Activated T-cell treated with anti-CD3 and anti-CD28 coated beads, Interleukin-2, amount 50 U/mL, for 72 hours (primary cell): ENCODE measurements around the gene CTRB2. TPM values are rescaled to one million over a fixed set of nuclear protein-coding genes. Genes with fewer than 3 reads are reported as not detected.

Source experiments
- ATAC-seq, 2 donors: fragments of 150-1000 bp; cut with Tn5 transposase; replicated peaks in 1 of 2; 2 replicates each; pipeline ENCODE4 v1.10.0; 2021; ENCODE audit warnings: moderate library complexity in 2 of 2, mild to moderate bottlenecking in 1 of 2
- DNase-seq, 2 donors: peaks; one replicate each; pipeline ENCODE4 v3.0.0; 2021 to 2022; ENCODE audit warnings: mixed read lengths in 1 of 2
- H3K27ac Mint-ChIP-seq: one replicate; pipeline ENCODE4 v1.8.0; 2022; ENCODE audit warnings: mild to moderate bottlenecking, moderate library complexity, mixed read lengths
- H3K27me3 Mint-ChIP-seq: one replicate; pipeline ENCODE4 v1.8.0; 2022; ENCODE audit warnings: low read depth, mixed read lengths
- H3K36me3 Mint-ChIP-seq, 2 donors: one replicate each; pipeline ENCODE4 v1.8.0; 2022; ENCODE audit warnings: mixed read lengths in 2 of 2, mild to moderate bottlenecking in 1 of 2; ENCODE audit not compliant: insufficient read depth in 2 of 2
- H3K4me1 Mint-ChIP-seq: one replicate; pipeline ENCODE4 v1.8.0; 2022; ENCODE audit warnings: low read depth, mixed read lengths
- H3K4me3 Mint-ChIP-seq, 2 donors: one replicate each; pipeline ENCODE4 v1.8.0; 2022; ENCODE audit warnings: mild to moderate bottlenecking in 2 of 2, mixed read lengths in 2 of 2, moderate library complexity in 2 of 2
- H3K9me3 Mint-ChIP-seq, 2 donors: one replicate each; pipeline ENCODE4 v1.8.0; 2022; ENCODE audit warnings: mixed read lengths in 2 of 2
- total RNA-seq, 2 donors: library from RNA; stranded (reverse); gene quantifications; one replicate each; pipeline ENCODE4 v1.2.3, GENCODE V29; 2022

Gene CTRB2
- total RNA-seq, result not detected

DNA sequence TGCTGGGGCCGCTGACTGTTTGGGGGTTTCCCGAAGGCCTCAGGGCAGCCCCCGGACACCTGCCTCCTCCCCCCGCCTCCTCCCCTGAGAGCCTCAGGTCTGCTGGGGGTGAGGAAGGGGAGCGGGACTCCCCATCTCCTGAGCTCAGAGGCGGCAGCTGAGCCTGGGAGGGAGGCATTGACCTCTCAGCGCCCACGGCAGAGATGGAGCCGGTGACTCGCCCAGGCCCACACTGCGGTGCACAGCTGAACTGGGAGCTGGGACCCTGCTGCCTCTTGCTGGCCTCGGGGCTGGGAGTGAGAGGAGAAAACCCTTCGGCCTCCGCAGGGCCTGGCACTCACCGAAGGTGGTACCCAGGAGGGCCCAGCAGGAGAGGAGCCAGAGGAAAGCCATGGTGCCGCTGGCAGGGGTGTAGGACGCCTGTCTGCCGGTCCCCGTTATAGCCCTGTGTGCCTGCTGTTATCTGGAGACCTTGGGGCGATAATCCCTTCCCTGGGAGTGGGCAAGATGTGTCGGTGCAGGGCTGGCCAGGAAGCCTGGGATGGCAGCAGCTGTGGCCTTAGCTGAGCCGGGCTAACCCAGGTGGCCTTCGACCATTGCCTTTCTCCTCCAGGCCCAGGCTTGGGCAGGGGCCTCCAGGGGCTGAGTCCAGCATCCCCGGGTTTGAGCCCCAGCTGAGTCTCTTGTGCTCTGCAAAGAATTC, at the start of gene CTRB2:
Gene CTRB2 (minus strand): TSS at position 413 of the 703 bp plus-strand sequence. CDS start 20 bp downstream, at position 393.
- H3K36me3 Mint-ChIP-seq, result no peaks in the 10 kb centered on the region
- H3K4me3 Mint-ChIP-seq, result no peak within 1 kb of the TSS
- no peaks in the 10 kb centered on the region for H3K9me3 Mint-ChIP-seq
- H3K4me1 Mint-ChIP-seq, result no peaks in the 10 kb centered on the region
- ATAC-seq (no peak), DNase-seq (no peak)
- H3K27ac Mint-ChIP-seq, result no peak within 1 kb of the TSS
- no peaks in the 10 kb centered on the region for H3K27me3 Mint-ChIP-seq

GRCh38 chr16:75256059-75256571, 49.2 kb upstream of the CTRB2 start:
- Mint-ChIP-seq H3K36me3 (no peaks in the 10 kb centered on the region), H3K27me3 (peaks cover 42% of the 10 kb centered on the region), H3K4me3 (no peak overlapping the region), H3K27ac (no peak overlapping the region), H3K9me3 (no peaks in the 10 kb centered on the region), H3K4me1 (no peaks in the 10 kb centered on the region)
- DNase-seq, result no peak
- no peak for ATAC-seq

DNA sequence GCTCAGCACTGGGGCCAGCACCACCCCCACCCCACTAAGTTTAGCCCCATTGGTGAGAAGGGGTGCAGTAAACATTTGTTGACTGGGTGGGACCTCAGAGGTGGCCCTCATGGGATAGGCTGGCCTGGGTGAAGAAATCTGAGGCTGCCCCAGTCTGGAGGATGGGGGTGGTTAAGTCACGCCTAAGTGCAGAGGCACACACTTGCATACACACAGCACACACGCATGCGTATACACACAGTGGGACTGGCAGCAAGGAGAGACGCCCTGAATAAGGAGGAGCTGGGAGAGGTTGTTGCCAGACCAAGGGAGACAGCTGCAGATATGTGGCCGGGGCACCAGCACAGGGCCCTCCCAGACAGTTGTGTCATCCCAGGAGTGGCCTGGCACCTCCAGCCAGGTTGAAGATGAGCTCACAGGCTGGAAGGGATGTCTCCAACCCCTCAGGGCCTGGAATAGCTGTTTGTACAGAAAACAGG, 47.4 kb upstream of the CTRB2 start:
- no peak overlapping the region for H3K27ac Mint-ChIP-seq
- no peak overlapping the region for H3K4me3 Mint-ChIP-seq
- no peaks in the 10 kb centered on the region for H3K9me3 Mint-ChIP-seq
- no peaks in the 10 kb centered on the region for H3K4me1 Mint-ChIP-seq
- no peak for ATAC-seq
- H3K27me3 Mint-ChIP-seq, result peaks cover 46% of the 10 kb centered on the region
- no peak for DNase-seq
- no peaks in the 10 kb centered on the region for H3K36me3 Mint-ChIP-seq

- H3K9me3 Mint-ChIP-seq, result no peaks in the 10 kb centered on the region
- no peak for ATAC-seq
- H3K4me1 Mint-ChIP-seq, result no peaks in the 10 kb centered on the region
- no peak overlapping the region for H3K4me3 Mint-ChIP-seq
- H3K27ac Mint-ChIP-seq, result no peak overlapping the region
- DNase-seq, result no peak
- H3K36me3 Mint-ChIP-seq, result no peaks in the 10 kb centered on the region
- peaks cover 52% of the 10 kb centered on the region for H3K27me3 Mint-ChIP-seq
These were observed 46.3 kb upstream of the CTRB2 start for GRCh38 chr16:75252946-75253911.

DNA sequence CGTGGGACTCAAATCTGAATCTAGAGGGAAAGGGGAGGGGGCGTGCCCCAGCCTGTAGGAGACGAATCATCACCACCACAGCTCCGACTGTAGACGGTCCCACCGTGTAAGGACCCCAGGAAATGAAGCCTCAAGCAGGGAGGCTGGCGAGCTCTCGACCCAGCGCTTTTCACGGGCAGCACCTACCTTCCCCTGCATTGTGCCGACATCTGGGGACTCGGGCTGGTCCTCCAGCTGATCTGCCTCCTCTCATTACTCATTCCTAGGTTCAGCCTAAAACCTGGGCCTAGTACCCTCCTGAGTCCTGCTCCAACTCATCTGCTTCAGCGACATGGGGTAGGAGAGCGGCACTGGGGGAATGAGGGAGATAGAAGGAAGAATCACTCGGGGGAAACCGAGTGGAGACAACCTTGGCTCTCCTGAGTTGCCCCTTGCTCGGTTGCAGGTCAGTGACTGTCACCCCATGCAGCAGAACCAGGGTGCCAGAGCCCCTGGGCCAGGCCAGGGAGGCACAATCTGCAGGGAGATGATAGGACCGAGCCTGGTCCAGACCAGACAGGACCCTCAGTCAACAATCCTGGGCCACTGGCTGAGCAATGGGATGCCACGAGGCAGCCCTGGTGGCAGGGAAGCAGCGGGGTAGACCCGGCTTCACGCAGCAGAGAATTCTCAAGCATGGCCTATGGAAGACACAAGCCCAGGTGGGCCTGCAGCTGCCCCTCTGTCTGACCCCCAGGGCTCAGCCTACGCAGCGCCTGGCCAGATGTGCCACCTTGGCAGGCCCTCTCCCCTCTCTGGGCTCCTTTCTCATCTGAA, 45.3 kb upstream of the CTRB2 start:
- H3K36me3 Mint-ChIP-seq, result no peaks in the 10 kb centered on the region
- ATAC-seq (no peak), DNase-seq (no peak)
- H3K27ac Mint-ChIP-seq, result no peak overlapping the region
- peaks cover 60% of the 10 kb centered on the region for H3K27me3 Mint-ChIP-seq
- H3K4me1 Mint-ChIP-seq, result no peaks in the 10 kb centered on the region
- H3K4me3 Mint-ChIP-seq, result peak overlapping the region; percentile 75 to 77
- H3K9me3 Mint-ChIP-seq, result no peaks in the 10 kb centered on the region

- ATAC-seq, result peak; percentile 74
- peaks cover 67% of the 10 kb centered on the region for H3K27me3 Mint-ChIP-seq
- H3K9me3 Mint-ChIP-seq, result no peaks in the 10 kb centered on the region
These were observed 44.5 kb upstream of the CTRB2 start, which contains the start of gene BCAR1 for GRCh38 chr16:75251280-75252048. Gene BCAR1 (minus strand): TSS chr16:75251624. CDS start chr16:75251482, 142 bp downstream.

GRCh38 chr16:75250809-75251279, 43.9 kb upstream of the CTRB2 start:
- H3K36me3 Mint-ChIP-seq, result no peaks in the 10 kb centered on the region
- ATAC-seq, result peak; percentile 20 to 53
- H3K27ac Mint-ChIP-seq, result no peak overlapping the region
- H3K9me3 Mint-ChIP-seq, result no peaks in the 10 kb centered on the region
- H3K4me1 Mint-ChIP-seq, result no peaks in the 10 kb centered on the region
- peaks cover 70% of the 10 kb centered on the region for H3K27me3 Mint-ChIP-seq
- H3K4me3 Mint-ChIP-seq, result peak overlapping the region; percentile 50 to 62
- peak; percentile 21 to 22 for DNase-seq

More at GRCh38 chr16:75251280-75252048, 44.5 kb upstream of the CTRB2 start, which contains the start of gene BCAR1:
- peak within 1 kb of the TSS; percentile 75 to 77 for H3K4me3 Mint-ChIP-seq
- no peaks in the 10 kb centered on the region for H3K4me1 Mint-ChIP-seq
- no peak within 1 kb of the TSS for H3K27ac Mint-ChIP-seq
- peak; percentile 31 to 35 for DNase-seq
- no peaks in the 10 kb centered on the region for H3K36me3 Mint-ChIP-seq

DNA sequence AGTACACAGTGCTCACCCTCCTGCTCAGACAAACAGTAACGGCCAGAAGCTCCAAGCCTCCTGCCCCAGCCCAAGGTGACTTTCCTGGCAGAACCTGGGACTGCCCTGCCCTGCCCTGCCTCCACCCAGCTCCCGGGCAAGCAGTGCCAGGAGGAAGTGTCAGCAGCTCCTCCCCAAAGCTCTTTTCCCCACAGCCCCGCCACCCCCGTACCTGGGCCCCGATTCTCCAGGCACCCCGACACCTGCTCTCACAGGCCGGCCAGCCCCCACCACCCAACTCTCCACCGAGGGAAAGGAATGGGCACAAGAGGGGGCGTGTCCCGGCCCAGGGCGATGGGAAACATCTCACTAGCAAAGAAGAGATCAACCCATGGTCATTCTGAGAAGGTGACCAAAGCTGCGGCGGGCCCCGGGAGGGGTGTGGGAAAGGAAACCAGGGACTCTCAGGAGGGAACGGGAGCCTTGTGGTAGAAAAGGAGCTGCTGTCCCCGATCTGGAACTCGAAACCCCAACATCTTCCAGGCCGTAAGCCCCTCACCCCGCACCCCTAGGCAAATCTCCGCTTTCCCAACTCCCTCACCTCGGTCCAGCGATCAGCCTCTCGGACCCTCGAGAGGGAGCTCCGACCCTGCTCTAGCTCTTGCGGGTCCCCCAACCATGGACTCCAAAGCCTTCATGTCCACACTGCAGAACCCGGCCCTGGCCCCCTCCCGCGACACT, 43.3 kb upstream of the CTRB2 start:
- no peaks in the 10 kb centered on the region for H3K4me1 Mint-ChIP-seq
- H3K9me3 Mint-ChIP-seq, result no peaks in the 10 kb centered on the region
- DNase-seq, result no peak
- peaks cover 69% of the 10 kb centered on the region for H3K27me3 Mint-ChIP-seq
- ATAC-seq, result no peak
- H3K4me3 Mint-ChIP-seq, result peak overlapping the region; percentile 50 to 62
- no peaks in the 10 kb centered on the region for H3K36me3 Mint-ChIP-seq
- H3K27ac Mint-ChIP-seq, result no peak overlapping the region

- H3K27me3 Mint-ChIP-seq, result peaks cover 61% of the 10 kb centered on the region
- peaks cover 4% of the 10 kb centered on the region for H3K4me1 Mint-ChIP-seq
- no peak overlapping the region for H3K4me3 Mint-ChIP-seq
- no peak for DNase-seq
- no peaks in the 10 kb centered on the region for H3K36me3 Mint-ChIP-seq
- no peaks in the 10 kb centered on the region for H3K9me3 Mint-ChIP-seq
- H3K27ac Mint-ChIP-seq, result no peak overlapping the region
- ATAC-seq, result no peak
These were observed 42.5 kb upstream of the CTRB2 start for GRCh38 chr16:75249441-75249840.

DNA sequence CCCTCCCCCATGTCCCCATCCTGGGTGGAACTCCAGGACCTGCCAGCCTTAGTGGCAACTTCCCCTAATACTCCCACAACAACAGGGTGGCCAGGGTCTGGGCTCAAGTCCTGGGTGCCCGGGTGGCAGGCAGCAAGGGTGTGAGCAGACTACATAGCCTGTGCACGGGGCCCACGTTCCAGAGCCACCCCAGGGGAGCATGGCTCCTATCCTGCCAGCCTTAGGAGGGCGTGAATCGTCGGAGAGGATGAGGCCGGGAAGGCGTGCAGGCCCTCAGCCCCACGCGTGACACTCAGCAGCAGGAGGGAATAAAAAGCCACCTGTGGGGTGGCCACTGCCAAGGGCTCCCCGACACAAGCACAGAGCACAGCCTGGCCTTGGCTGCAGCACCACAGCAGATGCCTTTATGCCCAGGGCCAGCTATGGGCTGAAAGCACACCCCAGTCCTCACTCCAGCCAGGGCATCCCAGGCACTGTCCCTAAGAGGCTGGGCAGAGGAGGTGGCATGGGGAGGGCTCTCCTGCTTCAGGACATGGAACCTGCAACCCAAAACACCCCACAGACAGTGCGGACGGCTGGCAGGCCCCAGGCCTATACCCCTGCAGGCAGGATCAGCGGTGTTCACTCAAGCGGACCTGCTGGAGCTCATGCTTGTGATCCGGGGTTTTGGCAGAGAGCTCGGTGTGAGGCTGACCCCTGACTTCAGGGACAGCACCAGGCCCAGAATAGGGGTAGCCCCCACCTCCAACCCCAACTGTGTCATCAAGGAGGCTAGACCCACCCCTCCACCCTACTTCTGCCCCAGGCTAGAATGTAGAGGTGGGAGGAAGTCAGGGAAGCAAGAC, 41.8 kb upstream of the CTRB2 start:
- peaks cover 8% of the 10 kb centered on the region for H3K4me1 Mint-ChIP-seq
- H3K36me3 Mint-ChIP-seq, result no peaks in the 10 kb centered on the region
- no peak overlapping the region for H3K27ac Mint-ChIP-seq
- DNase-seq (no peak), ATAC-seq (no peak)
- H3K9me3 Mint-ChIP-seq, result no peaks in the 10 kb centered on the region
- H3K27me3 Mint-ChIP-seq, result peaks cover 57% of the 10 kb centered on the region
- no peak overlapping the region for H3K4me3 Mint-ChIP-seq

DNA sequence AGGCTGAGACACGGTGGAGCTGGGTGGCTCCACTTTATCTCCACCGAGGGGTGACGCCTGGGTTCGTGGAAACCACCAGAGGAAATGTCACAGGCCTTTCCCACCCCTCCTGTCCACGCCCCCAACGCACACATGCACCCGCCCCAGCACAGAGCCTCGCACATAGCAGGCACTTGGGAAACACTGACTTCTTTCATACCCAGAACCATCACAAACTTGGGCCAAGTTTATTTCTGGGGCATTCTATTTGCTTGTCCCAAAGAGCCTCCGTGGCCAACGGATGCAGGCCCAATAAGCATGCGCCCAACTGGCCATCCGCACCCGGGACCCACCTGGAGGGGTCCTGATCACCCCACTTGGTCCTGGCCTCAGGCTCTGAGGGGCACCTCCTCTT, 41.2 kb upstream of the CTRB2 start:
- peaks cover 51% of the 10 kb centered on the region for H3K27me3 Mint-ChIP-seq
- no peak overlapping the region for H3K27ac Mint-ChIP-seq
- ATAC-seq (no peak), DNase-seq (no peak)
- H3K4me1 Mint-ChIP-seq, result peaks cover 8% of the 10 kb centered on the region
- H3K36me3 Mint-ChIP-seq, result no peaks in the 10 kb centered on the region
- H3K9me3 Mint-ChIP-seq, result no peaks in the 10 kb centered on the region
- H3K4me3 Mint-ChIP-seq, result no peak overlapping the region
